ENCODE results near the gene MAGI3.

The MAGI3 gene

GRCh38 chr1:113683384-113684152 lies 293.3 kb downstream of the MAGI3 start:
- Histone ChIP-seq H3K4me1 (ENCODE audit: low read length) (no peaks in the 10 kb centered on the region), H3K27ac (ENCODE audit: low read length) (no peak overlapping the region), H3K9me3 (ENCODE audit: insufficient read depth, low read length) (no peaks in the 10 kb centered on the region), H3K79me2 (ENCODE audit: low read length) (no peaks in the 10 kb centered on the region), H2AFZ (ENCODE audit: low read depth, low read length) (no peak overlapping the region), H3K4me3 (ENCODE audit: low read length) (no peak overlapping the region), H3K36me3 (replicated peaks; ENCODE audit: low read depth, low read length) (no peaks in the 10 kb centered on the region), H3K27me3 (ENCODE audit: low read depth, low read length) (no peaks in the 10 kb centered on the region), H3K4me2 (ENCODE audit: low read length) (no peak overlapping the region), H3K9ac (ENCODE audit: low read length) (no peak overlapping the region), H4K20me1 (ENCODE audit: insufficient read depth, low read length) (no peaks in the 10 kb centered on the region)
- no peak for TF ChIP-seq CTCF (IDR thresholded peaks at IDR 0.05; ENCODE audit: low read depth, low read length)
- no peak for TF ChIP-seq EZH2phosphoT487 (IDR thresholded peaks at IDR 0.05; ENCODE audit: low read depth)

GRCh38 chr1:113684153-113684541 lies 293.8 kb downstream of the MAGI3 start:
- Histone ChIP-seq H3K27ac (ENCODE audit: low read length) (no peak overlapping the region), H4K20me1 (ENCODE audit: insufficient read depth, low read length) (no peaks in the 10 kb centered on the region)
- no peak for TF ChIP-seq CTCF (IDR thresholded peaks at IDR 0.05; ENCODE audit: low read depth, low read length)
- no peak for TF ChIP-seq EZH2phosphoT487 (IDR thresholded peaks at IDR 0.05; ENCODE audit: low read depth)

GRCh38 chr1:113686891-113687618 lies 296.7 kb downstream of the MAGI3 start:
- Histone ChIP-seq H2AFZ (ENCODE audit: low read depth, low read length) (no peak overlapping the region), H3K79me2 (ENCODE audit: low read length) (no peaks in the 10 kb centered on the region), H3K27me3 (ENCODE audit: low read depth, low read length) (no peaks in the 10 kb centered on the region), H3K4me2 (ENCODE audit: low read length) (no peak overlapping the region), H3K27ac (ENCODE audit: low read length) (no peak overlapping the region), H3K9ac (ENCODE audit: low read length) (no peak overlapping the region), H3K36me3 (replicated peaks; ENCODE audit: low read depth, low read length) (peaks cover 3% of the 10 kb centered on the region), H3K4me1 (ENCODE audit: low read length) (peaks cover 4% of the 10 kb centered on the region), H4K20me1 (ENCODE audit: insufficient read depth, low read length) (no peaks in the 10 kb centered on the region), H3K9me3 (ENCODE audit: insufficient read depth, low read length) (no peaks in the 10 kb centered on the region), H3K4me3 (ENCODE audit: low read length) (no peak overlapping the region)
- TF ChIP-seq EZH2phosphoT487 (IDR thresholded peaks at IDR 0.05; ENCODE audit: low read depth) (no peak), CTCF (IDR thresholded peaks at IDR 0.05; ENCODE audit: low read depth, low read length) (no peak)

More at GRCh38 chr1:113684153-113684541, 293.8 kb downstream of the MAGI3 start:
- H3K4me1 ChIP-seq (ENCODE audit: low read length), result no peaks in the 10 kb centered on the region
- H3K27me3 ChIP-seq (ENCODE audit: low read depth, low read length), result no peaks in the 10 kb centered on the region
- H2AFZ ChIP-seq (ENCODE audit: low read depth, low read length), result no peak overlapping the region
- H3K4me2 ChIP-seq (ENCODE audit: low read length), result no peak overlapping the region
- no peaks in the 10 kb centered on the region for H3K36me3 ChIP-seq (replicated peaks; ENCODE audit: low read depth, low read length)
- H3K79me2 ChIP-seq (ENCODE audit: low read length), result no peaks in the 10 kb centered on the region
- no peak overlapping the region for H3K4me3 ChIP-seq (ENCODE audit: low read length)
- H3K9me3 ChIP-seq (ENCODE audit: insufficient read depth, low read length), result no peaks in the 10 kb centered on the region
- H3K9ac ChIP-seq (ENCODE audit: low read length), result no peak overlapping the region

- H3K4me2 ChIP-seq (ENCODE audit: low read length), result no peak overlapping the region
- H3K9me3 ChIP-seq (ENCODE audit: insufficient read depth, low read length), result peaks cover 8% of the 10 kb centered on the region; the same call in 1 of the 2 replicates
- no peak for TF ChIP-seq EZH2phosphoT487 (IDR thresholded peaks at IDR 0.05; ENCODE audit: low read depth)
- TF ChIP-seq CTCF (IDR thresholded peaks at IDR 0.05; ENCODE audit: low read depth, low read length), result no peak
- H2AFZ ChIP-seq (ENCODE audit: low read depth, low read length), result no peak overlapping the region
- H4K20me1 ChIP-seq (ENCODE audit: insufficient read depth, low read length), result no peaks in the 10 kb centered on the region
- H3K4me1 ChIP-seq (ENCODE audit: low read length), result peaks cover 14% of the 10 kb centered on the region
- H3K27ac ChIP-seq (ENCODE audit: low read length), result no peak overlapping the region
- no peak overlapping the region for H3K4me3 ChIP-seq (ENCODE audit: low read length)
- H3K27me3 ChIP-seq (ENCODE audit: low read depth, low read length), result no peaks in the 10 kb centered on the region
- H3K36me3 ChIP-seq (replicated peaks; ENCODE audit: low read depth, low read length), result peaks cover 38% of the 10 kb centered on the region
- H3K79me2 ChIP-seq (ENCODE audit: low read length), result no peaks in the 10 kb centered on the region
- H3K9ac ChIP-seq (ENCODE audit: low read length), result no peak overlapping the region
Observed at GRCh38 chr1:113691184-113691583, 300.9 kb downstream of the MAGI3 start.

Data from OCI-LY3 (cell line).